HG03460 (cell line): ENCODE measurements around the gene WDTC1.
"Not testable (repeated sequence)": the region's sequence is repeated elsewhere in the genome, so short reads cannot be mapped to it uniquely, and the experiment has no call there.

Experiments
- ATAC-seq: cut with Tn5 transposase; IDR thresholded peaks from one replicate; pipeline ENCODE4 v1.9.1; 2021; ENCODE audit not compliant: unreplicated experiment

WDTC1 gene

GRCh38 chr1:27246194-27246593 is 11.8 kb downstream of the WDTC1 start:
- no peak for ATAC-seq

GRCh38 chr1:27253596-27253995 is 19.2 kb downstream of the WDTC1 start:
- ATAC-seq: no peak

- no peak for ATAC-seq
Observed at GRCh38 chr1:27255136-27255535, 20.7 kb downstream of the WDTC1 start.

DNA sequence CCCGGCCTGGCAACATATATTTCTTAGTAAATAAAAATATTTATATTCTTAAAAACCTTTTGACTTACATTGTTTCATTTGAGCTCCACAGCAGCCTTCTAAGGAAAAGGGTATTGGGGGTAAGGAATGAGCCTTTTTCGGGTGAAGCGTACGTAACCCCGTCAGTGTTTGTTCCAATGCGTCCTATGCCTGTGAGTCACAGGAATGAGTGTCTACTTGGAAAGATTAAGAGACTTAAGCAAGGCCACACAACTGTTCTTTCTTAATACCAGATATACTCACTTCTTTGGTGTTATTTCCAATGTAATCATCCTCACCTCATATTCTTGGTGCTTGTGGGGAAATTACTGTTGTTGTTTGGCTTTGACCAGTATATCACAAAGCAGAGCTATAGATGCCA is 22.7 kb downstream of the WDTC1 start:
- no peak for ATAC-seq

- no peak for ATAC-seq
Observed at GRCh38 chr1:27258598-27258997, 24.2 kb downstream of the WDTC1 start.

DNA sequence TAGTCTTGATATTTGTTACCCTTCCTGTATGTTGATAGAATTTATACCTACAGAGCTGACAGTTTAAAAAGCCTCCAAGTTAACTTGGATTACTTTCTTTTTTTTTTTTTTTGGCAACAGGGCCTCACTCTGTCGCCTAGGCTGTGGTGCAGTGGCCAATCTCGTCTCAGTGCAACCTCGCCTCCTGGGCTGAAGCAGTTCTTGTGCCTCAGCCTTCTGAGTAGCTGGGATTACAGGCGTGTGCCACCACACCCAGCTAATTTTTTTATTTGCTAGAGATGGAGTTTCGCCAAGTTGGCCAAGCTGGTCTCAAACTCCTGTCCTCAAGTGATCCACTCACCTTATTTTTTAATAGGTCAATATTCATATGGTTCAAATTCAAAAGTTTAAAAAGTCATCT is 32.7 kb downstream of the WDTC1 start:
- no peak for ATAC-seq

GRCh38 chr1:27269276-27269675 is 34.8 kb downstream of the WDTC1 start:
- ATAC-seq: no peak

DNA sequence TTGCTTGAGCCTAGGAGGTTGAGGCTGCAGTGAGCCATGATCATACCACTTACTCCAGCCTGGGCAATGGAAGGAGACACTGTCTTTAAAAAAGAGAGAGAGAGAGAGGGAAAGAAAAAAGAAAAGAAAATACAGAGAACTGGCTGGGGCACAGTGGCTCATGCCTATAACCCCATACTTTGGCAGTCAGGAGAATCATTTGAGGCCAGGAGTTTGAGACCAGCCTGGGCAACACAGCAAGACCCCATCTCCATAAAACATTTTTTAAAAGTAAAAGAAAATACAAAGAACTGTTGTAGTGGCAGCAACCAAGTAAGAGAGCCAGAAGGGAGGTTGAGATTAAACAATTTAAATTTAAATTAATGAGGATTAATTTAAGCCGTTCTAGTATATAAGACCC is 39.8 kb downstream of the WDTC1 start:
- ATAC-seq: no peak

GRCh38 chr1:27275696-27276095 is 41.3 kb downstream of the WDTC1 start:
- no peak for ATAC-seq

- ATAC-seq: no peak
Observed at GRCh38 chr1:27284425-27285273, 50.2 kb downstream of the WDTC1 start.

DNA sequence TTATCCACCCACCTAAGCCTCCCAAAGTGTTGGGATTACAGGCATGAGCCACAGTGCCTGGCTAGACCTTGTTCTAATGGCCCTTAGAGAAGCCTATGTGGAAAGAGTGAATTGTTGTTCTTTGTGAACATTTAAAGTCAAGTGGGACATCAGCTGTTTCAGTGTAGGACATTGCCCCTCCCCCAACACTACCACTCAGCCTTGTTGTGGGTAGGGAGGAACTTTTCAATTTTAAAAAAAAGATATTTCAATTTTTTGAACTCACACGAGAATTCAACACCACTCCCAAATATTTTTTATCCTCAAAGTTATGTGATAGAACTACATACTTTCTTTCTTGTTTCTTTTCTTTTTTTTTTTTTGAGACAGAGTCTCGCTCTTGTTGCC is 50.8 kb downstream of the WDTC1 start:
- no peak for ATAC-seq

DNA sequence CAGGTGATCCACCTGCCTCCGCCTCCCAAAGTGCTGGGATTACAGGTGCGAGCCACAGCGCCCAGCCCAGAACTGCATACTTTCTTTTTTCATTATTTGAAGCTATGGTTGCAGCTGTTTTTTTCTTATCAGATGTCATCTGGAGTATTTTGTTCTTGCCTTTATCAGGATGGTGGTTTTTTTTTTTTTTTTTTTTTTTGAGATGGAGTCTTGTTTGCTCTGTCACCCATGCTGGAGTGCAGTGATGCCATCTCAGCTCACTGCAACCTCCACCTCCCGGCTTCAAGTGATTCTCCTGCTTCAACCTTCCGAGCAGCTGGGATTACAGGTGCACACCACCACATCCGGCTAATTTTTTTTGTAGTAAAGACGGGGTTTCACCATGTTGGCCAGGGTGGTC is 51.4 kb downstream of the WDTC1 start:
- ATAC-seq: not testable (repeated sequence)

DNA sequence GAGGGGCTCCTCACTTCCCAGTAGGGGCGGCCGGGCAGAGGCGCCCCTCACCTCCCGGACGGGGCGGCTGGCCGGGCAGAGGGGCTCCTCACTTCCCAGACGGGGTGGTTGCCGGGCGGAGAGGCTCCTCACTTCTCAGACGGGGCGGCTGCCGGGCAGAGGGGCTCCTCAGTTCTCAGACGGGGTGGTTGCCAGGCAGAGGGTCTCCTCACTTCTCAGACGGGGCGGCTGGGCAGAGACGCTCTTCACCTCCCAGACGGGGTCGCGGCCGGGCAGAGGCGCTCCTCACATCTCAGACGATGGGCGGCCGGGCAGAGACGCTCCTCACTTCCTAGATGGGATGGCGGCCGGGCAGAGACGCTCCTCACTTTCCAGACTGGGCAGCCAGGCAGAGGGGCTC is 54.7 kb downstream of the WDTC1 start:
- ATAC-seq: not testable (repeated sequence)

GRCh38 chr1:27290581-27290980 is 56.1 kb downstream of the WDTC1 start:
- ATAC-seq: no peak

DNA sequence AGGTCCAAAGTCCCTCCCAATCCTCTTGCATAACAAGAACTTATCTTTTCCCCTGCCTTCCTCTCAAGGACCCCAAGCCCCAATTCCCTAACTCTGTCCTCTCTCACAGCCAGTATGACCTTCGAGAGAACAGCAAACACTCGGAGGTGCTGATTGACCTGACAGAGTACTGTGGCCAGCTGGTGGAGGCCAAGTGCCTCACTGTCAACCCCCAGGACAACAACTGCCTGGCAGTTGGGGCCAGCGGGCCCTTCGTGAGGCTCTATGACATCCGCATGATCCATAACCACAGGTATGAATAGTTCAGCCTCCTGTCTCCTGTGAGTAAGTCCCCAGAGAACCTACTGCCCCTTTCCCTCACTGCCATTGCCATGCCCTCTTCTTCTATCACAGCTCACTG is 57.7 kb downstream of the WDTC1 start:
- no peak for ATAC-seq

DNA sequence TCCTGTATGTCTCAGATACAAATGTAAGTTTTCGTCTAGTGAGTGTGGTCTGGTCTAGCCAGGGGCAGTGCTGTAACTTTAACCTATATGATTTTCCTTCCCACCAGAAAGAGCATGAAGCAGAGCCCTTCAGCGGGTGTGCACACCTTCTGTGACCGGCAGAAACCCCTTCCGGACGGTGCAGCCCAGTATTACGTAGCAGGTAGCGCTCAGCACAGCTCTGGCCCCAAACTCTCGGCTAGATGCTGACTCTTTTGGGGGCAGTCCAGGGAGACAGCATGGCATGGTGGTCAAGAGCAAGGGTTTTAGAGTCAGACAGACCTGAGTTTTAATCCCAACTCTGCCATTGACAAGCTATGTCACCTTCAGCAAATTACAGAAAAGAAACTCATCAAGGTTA is 59.5 kb downstream of the WDTC1 start:
- no peak for ATAC-seq

GRCh38 chr1:27296773-27297291 is 62.4 kb downstream of the WDTC1 start:
- ATAC-seq: no peak

GRCh38 chr1:27297903-27298302 is 63.5 kb downstream of the WDTC1 start:
- ATAC-seq: no peak

GRCh38 chr1:27298632-27299384 is 64.4 kb downstream of the WDTC1 start:
- ATAC-seq: no peak

DNA sequence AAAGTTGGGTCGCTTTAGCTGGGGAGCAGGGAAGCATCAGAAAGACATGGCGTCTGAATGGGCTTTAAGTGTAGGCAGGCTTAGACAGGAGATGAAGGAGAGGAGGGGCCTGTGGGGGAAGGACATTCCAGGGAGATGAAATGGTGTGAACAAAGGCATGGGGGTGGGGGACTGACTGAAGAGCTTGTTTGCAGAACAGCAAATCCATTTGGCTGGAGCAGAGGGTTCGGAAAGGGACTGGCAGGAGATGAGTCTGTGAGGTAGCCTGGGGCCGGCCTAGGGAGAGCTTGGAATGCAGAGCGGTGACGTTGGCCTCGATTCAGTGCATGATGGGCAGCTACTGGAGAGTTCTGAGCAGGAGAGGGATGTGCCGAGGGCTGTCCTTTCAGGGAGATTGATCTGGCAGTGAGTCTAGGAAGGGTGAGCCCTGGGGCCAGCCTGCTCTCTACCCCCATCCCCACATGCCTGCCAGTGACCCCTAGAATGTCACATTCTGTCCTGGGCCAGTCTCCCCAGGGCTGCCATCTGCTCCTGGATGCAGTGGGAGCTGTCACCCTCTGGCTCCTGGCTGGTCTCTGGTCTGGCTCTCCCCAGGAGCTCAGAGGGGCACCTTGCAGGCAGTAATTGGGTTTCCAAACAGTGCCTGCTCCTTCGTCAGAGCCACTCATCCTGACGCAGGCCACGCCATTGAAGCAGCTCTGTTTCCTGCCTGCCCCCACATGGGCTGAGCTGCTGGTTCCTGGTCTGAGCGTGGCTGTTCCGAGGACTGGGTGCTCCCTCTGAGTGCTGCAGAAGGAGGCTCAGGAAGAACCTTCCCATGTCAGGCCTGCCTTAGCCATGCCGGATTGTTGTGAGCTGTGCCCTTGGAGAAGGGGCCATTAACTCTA is 65.2 kb downstream of the WDTC1 start:
- ATAC-seq: no peak
